GM18907 (cell line): ENCODE results near the gene PAX3.
A peak's percentile ranks its signal among the peaks of the same experiment; 100 is the strongest.

Experiments
- ATAC-seq: cut with Tn5 transposase; IDR thresholded peaks from one replicate; pipeline ENCODE4 v1.9.1; 2021; ENCODE audit warnings: mild to moderate bottlenecking, moderate library complexity; ENCODE audit not compliant: unreplicated experiment

The PAX3 gene

DNA sequence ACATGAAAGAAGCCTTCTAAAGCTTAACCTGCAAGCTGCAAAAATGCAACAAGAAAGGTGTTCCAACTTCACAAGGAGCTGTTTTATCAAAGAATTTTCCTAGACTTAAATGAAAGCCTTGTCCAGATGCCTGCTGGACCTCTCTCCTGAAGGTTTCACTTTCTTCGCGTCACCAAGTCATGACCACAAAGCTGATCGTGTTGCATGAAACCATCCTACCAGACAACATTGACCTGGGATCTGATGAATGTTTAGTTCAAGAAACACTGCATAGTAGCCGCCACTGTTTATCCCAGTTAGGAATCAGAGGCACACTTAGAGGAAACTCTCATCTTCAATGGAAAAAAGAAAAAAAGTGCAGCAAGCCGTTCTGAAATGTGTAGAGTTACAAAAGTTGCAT, 26.9 kb downstream of the PAX3 start:
- no peak for ATAC-seq

DNA sequence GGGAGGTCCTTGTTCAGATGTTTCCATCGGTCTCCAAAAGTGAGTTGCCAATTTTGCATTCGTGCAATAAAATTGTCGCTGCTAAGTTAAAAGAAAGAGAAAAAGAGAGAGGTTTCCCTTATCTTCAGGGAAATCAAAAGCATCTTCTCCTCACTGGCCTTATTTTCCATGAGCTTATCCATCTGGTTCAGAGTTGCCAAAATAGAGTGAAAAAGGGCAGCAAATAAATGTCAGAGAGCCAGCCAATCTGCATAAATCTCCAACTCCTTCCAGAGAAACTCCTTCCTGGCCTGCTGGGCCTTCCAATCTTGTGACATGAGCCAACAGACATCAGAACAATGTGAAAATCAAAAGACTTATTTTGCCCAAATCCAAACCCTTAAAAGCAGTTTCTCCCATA, 28.4 kb downstream of the PAX3 start:
- no peak for ATAC-seq

DNA sequence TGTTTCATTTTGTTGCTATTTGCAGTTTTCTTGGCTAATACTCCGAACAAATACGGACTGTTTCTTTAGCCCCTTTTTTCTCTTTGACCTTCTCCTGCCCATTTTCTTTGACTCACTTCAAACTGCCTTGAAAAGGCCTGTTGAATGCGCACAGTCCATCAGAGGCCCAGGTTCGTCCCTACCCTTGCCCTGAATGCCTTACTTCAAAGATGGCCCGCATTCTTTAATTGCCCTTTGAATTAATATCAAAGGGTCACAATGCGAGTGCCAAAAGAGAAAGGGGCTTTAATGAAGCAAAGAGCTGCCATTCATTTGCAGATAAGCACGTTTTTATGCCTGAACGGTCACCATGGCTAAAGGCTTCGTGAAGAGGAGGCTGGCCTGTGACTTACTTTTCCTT, 29.7 kb downstream of the PAX3 start:
- no peak for ATAC-seq

- ATAC-seq = no peak
These were observed 30.3 kb downstream of the PAX3 start for GRCh38 chr2:222268311-222268990.

DNA sequence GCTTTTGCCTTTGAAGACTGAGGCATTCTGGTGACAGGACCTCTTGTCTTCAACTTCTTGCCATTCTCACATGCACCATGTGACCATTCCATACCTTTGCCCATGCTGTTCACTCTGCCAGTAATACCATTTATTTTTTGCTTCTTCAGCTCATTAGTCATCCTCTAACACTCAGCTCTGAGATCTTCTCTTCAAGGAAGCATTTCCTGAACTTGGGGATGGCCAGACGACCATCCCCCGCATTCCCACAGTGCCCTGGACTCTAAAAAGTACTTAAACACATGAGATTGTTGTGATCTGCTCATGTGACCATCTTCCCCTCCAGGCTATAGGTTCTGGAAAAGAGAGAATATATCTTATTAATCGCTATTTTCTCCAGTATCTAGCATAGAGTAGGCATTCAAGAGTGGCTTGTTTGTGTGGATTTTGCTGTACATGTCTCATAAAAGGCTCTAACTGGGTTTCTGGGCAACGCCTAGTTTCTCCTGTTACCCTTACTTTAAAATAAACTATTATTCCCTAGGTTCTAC, 33.9 kb downstream of the PAX3 start:
- no peak for ATAC-seq

DNA sequence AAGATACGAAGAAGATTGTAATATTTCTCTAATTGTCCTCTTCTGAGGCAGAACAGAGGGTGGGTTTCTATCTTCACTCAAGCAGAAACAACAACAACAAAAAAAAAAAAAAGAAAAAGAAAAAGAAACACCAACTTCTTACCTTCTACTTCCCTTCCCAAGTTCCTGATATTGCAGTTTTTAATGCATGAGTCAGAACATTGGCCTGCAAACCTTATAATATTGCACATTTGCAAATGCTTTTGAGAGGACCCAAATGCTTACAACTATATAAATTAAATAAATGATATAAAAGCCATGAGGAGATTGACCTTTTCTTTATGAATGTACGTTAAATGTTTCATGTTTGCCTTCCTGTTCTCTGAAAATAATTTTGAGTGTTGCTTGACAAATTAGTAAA, 37.3 kb downstream of the PAX3 start:
- no peak for ATAC-seq

DNA sequence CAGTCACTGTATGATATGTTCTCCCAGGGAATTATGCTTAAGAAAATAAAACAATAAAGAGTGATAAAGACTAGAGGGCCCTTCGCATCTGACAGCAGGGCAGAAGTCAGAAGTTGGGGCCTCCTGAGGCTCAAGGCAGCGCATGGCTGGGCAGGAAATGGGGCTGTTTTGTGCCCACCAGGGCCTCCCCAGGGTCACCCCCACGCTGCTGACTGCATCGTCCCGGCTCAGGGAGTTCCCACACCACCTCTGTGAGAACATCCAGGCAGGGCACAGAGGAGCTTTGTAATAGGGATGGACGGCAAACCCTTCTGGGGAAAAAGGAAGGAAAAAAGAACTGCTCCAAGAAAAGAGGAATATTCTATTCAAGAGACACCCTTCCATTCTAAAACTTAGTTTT, 41.2 kb downstream of the PAX3 start:
- no peak for ATAC-seq

GRCh38 chr2:222256250-222256649, 42.5 kb downstream of the PAX3 start:
- no peak for ATAC-seq

- ATAC-seq = no peak
These were observed 43.7 kb downstream of the PAX3 start for GRCh38 chr2:222255090-222255489.

- no peak for ATAC-seq
These were observed 48.5 kb downstream of the PAX3 start for GRCh38 chr2:222250313-222250712.

- ATAC-seq = no peak
These were observed 49.4 kb downstream of the PAX3 start for GRCh38 chr2:222249444-222249843.

DNA sequence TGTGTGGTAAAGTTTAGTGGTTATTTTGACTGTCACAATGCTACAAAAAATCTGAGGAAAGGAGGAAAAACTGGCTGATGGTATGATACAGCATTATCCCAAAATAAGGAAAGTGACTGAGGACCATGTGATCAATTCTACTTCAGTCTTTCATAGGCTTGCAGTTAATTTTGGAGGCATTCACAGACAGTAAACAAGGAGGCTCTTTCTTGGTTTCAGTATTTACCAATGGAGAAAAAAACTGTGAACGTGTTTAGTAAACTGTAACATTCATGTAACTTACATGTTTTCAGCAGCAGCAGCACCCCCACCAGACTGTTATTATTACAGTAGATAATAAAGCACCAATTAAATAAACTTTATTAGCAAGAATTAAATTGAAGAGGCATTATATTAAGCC, 50.0 kb downstream of the PAX3 start:
- ATAC-seq = no peak

DNA sequence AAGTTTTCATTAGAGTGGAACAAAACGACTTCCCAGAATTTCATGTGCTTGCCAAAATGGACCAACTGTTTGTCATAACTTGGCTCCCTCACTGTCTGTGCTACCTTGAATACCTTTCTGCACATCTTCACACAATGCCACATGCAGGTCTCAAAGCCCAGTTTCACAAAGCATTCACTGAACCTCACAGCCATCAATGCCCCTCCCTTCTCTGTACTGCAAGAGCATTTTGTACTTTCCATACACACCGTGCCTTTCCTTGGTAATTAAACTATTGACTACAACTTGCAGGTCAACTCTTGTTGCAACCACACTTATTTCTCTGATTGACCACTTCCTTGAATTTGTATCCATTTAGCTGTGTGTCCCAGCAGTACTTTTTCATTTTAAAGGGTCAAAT, 50.5 kb downstream of the PAX3 start:
- no peak for ATAC-seq

GRCh38 chr2:222242532-222242931, 56.3 kb downstream of the PAX3 start:
- peak; percentile 75 for ATAC-seq

DNA sequence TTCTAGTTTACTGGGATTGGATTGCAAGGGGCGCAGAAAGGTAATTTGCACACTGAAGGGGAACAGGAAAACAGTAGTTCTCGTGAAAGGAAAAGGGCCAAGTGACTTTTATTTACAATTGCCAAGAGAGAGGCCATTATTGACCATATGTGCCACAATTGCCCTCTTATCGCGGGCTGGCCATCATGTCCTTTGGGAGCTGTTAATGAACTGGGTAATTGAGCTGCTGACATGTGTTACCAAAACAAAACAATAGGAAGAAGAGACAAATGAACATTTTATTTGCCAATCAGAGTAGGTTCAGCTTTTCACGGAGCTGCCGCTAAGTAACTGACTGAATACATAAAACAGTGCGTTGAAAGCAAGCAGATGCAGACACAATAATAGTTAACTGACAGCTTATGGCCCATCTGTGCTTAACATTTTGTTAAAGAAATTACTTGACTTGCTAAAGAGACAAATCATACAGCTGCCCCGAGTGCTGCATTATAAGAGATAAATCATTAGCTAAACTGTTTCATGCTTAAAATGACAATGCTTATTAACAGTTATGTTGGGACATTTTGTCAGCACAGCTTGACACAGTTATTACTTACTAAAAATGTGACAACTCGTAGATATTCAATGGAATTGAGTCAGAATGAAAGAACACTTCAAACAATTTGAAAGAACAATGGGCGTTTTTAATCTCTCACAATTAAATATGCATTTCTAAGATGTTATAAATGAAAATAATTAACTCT, 57.5 kb downstream of the PAX3 start:
- ATAC-seq = no peak

DNA sequence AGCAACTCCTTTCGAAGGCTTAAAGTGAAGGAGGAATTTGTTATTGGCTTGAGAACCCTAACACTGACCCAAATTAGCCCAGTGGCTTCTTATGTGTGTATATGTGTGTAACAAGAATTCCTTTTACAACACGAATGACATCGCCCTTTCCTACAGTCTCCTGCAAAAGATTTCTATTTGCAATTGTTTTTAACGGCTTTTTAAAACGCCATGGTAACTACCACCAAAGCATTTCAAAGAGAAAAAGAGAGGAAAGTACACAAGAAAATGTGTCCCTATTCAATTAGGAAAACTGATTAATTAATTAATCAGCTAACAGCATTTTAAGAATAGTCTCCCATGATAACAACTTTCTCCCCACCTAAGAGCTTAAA, 58.1 kb downstream of the PAX3 start:
- ATAC-seq = no peak

- ATAC-seq = no peak
These were observed 58.7 kb downstream of the PAX3 start for GRCh38 chr2:222239945-222240675.

GRCh38 chr2:222239091-222239490, 59.7 kb downstream of the PAX3 start:
- no peak for ATAC-seq

DNA sequence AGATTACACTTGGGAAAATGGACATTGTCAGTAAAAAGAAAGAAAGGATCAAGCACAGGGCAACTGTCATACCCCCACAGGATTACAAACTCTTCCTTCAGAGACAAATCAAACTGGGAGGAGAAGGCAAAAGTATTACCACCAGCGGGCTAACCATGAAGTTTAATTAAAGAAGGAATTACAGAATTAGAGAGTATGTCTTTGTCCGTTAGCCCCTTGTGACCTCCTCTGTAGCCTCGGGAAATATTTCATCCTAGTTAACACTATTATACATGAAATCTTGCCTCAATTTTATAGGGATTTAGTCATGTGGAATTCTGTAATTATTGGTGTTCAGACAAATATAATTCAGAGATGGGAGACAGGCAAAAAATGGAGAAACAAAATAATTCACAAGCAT, 60.7 kb downstream of the PAX3 start:
- no peak for ATAC-seq

- no peak for ATAC-seq
These were observed 66.0 kb downstream of the PAX3 start for GRCh38 chr2:222232839-222233238.

GRCh38 chr2:222232372-222232771, 66.4 kb downstream of the PAX3 start:
- ATAC-seq = no peak

GRCh38 chr2:222228054-222228453, 70.7 kb downstream of the PAX3 start:
- no peak for ATAC-seq
